ENCODE data around the gene MOCOS.

MOCOS gene

GRCh38 chr18:36189486-36189885 is 2.2 kb downstream of the MOCOS start:
- Histone ChIP-seq H3K4me1 (ENCODE audit: insufficient read depth, low read length) (peaks cover 6% of the 10 kb centered on the region), H3K27me3 (ENCODE audit: control insufficient read depth in 1 of 2, insufficient read depth in 2 of 2, low read length in 2 of 2) (no peaks in the 10 kb centered on the region)

GRCh38 chr18:36191286-36191685 is 4.0 kb downstream of the MOCOS start:
- no peaks in the 10 kb centered on the region for H3K9me3 ChIP-seq (ENCODE audit: low read length)
- no peak overlapping the region for H3K9ac ChIP-seq (ENCODE audit: low read length)
- no peaks in the 10 kb centered on the region for H3K36me3 ChIP-seq (ENCODE audit: insufficient read depth, low read length)
- no peak overlapping the region for H3K4me3 ChIP-seq (ENCODE audit: low read depth in 1 of 2, low read length in 2 of 2)
- H3K4me1 ChIP-seq (ENCODE audit: insufficient read depth, low read length): peaks cover 6% of the 10 kb centered on the region
- H3K27me3 ChIP-seq (ENCODE audit: control insufficient read depth in 1 of 2, insufficient read depth in 2 of 2, low read length in 2 of 2): no peaks in the 10 kb centered on the region
- H3K27ac ChIP-seq (ENCODE audit: low read depth, low read length): no peak overlapping the region

More at GRCh38 chr18:36189486-36189885, 2.2 kb downstream of the MOCOS start:
- Histone ChIP-seq H3K9ac (ENCODE audit: low read length) (no peak overlapping the region), H3K36me3 (ENCODE audit: insufficient read depth, low read length) (no peaks in the 10 kb centered on the region), H3K9me3 (ENCODE audit: low read length) (no peaks in the 10 kb centered on the region), H3K4me3 (ENCODE audit: low read depth in 1 of 2, low read length in 2 of 2) (no peak overlapping the region), H3K27ac (ENCODE audit: low read depth, low read length) (no peak overlapping the region)

- Histone ChIP-seq H3K27me3 (ENCODE audit: control insufficient read depth in 1 of 2, insufficient read depth in 2 of 2, low read length in 2 of 2) (no peaks in the 10 kb centered on the region), H3K4me3 (ENCODE audit: low read depth in 1 of 2, low read length in 2 of 2) (no peak overlapping the region), H3K9ac (ENCODE audit: low read length) (no peak overlapping the region), H3K27ac (ENCODE audit: low read depth, low read length) (no peak overlapping the region), H3K36me3 (ENCODE audit: insufficient read depth, low read length) (no peaks in the 10 kb centered on the region), H3K4me1 (ENCODE audit: insufficient read depth, low read length) (peaks cover 6% of the 10 kb centered on the region), H3K9me3 (ENCODE audit: low read length) (no peaks in the 10 kb centered on the region)
Measured at GRCh38 chr18:36191711-36192110, 4.4 kb downstream of the MOCOS start.

GRCh38 chr18:36194600-36195315 is 7.5 kb downstream of the MOCOS start:
- no peaks in the 10 kb centered on the region for H3K4me1 ChIP-seq (ENCODE audit: insufficient read depth, low read length)
- no peaks in the 10 kb centered on the region for H3K9me3 ChIP-seq (ENCODE audit: low read length)
- no peak overlapping the region for H3K9ac ChIP-seq (ENCODE audit: low read length)
- no peak overlapping the region for H3K27ac ChIP-seq (ENCODE audit: low read depth, low read length)
- no peaks in the 10 kb centered on the region for H3K27me3 ChIP-seq (ENCODE audit: control insufficient read depth in 1 of 2, insufficient read depth in 2 of 2, low read length in 2 of 2)
- no peak overlapping the region for H3K4me3 ChIP-seq (ENCODE audit: low read depth in 1 of 2, low read length in 2 of 2)
- H3K36me3 ChIP-seq (ENCODE audit: insufficient read depth, low read length): no peaks in the 10 kb centered on the region

- Histone ChIP-seq H3K9ac (ENCODE audit: low read length) (no peak overlapping the region), H3K27ac (ENCODE audit: low read depth, low read length) (no peak overlapping the region), H3K36me3 (ENCODE audit: insufficient read depth, low read length) (no peaks in the 10 kb centered on the region), H3K9me3 (ENCODE audit: low read length) (no peaks in the 10 kb centered on the region), H3K27me3 (ENCODE audit: control insufficient read depth in 1 of 2, insufficient read depth in 2 of 2, low read length in 2 of 2) (no peaks in the 10 kb centered on the region), H3K4me3 (ENCODE audit: low read depth in 1 of 2, low read length in 2 of 2) (no peak overlapping the region), H3K4me1 (ENCODE audit: insufficient read depth, low read length) (no peaks in the 10 kb centered on the region)
Measured at GRCh38 chr18:36195427-36196122, 8.3 kb downstream of the MOCOS start.

GRCh38 chr18:36196238-36196995 is 9.1 kb downstream of the MOCOS start:
- H3K27ac ChIP-seq (ENCODE audit: low read depth, low read length): no peak overlapping the region
- H3K9me3 ChIP-seq (ENCODE audit: low read length): no peaks in the 10 kb centered on the region
- H3K27me3 ChIP-seq (ENCODE audit: control insufficient read depth in 1 of 2, insufficient read depth in 2 of 2, low read length in 2 of 2): no peaks in the 10 kb centered on the region
- no peak overlapping the region for H3K4me3 ChIP-seq (ENCODE audit: low read depth in 1 of 2, low read length in 2 of 2)
- H3K4me1 ChIP-seq (ENCODE audit: insufficient read depth, low read length): no peaks in the 10 kb centered on the region
- no peaks in the 10 kb centered on the region for H3K36me3 ChIP-seq (ENCODE audit: insufficient read depth, low read length)
- H3K9ac ChIP-seq (ENCODE audit: low read length): no peak overlapping the region

- H3K36me3 ChIP-seq (ENCODE audit: insufficient read depth, low read length): no peaks in the 10 kb centered on the region
- no peaks in the 10 kb centered on the region for H3K9me3 ChIP-seq (ENCODE audit: low read length)
- no peaks in the 10 kb centered on the region for H3K4me1 ChIP-seq (ENCODE audit: insufficient read depth, low read length)
- H3K27me3 ChIP-seq (ENCODE audit: control insufficient read depth in 1 of 2, insufficient read depth in 2 of 2, low read length in 2 of 2): no peaks in the 10 kb centered on the region
- no peak overlapping the region for H3K9ac ChIP-seq (ENCODE audit: low read length)
- H3K4me3 ChIP-seq (ENCODE audit: low read depth in 1 of 2, low read length in 2 of 2): no peak overlapping the region
- no peak overlapping the region for H3K27ac ChIP-seq (ENCODE audit: low read depth, low read length)
Measured at GRCh38 chr18:36197511-36198166, 10.3 kb downstream of the MOCOS start.

- Histone ChIP-seq H3K9me3 (ENCODE audit: low read length) (no peaks in the 10 kb centered on the region), H3K4me3 (ENCODE audit: low read depth in 1 of 2, low read length in 2 of 2) (no peak overlapping the region), H3K36me3 (ENCODE audit: insufficient read depth, low read length) (no peaks in the 10 kb centered on the region), H3K27me3 (ENCODE audit: control insufficient read depth in 1 of 2, insufficient read depth in 2 of 2, low read length in 2 of 2) (no peaks in the 10 kb centered on the region), H3K27ac (ENCODE audit: low read depth, low read length) (no peak overlapping the region), H3K9ac (ENCODE audit: low read length) (no peak overlapping the region), H3K4me1 (ENCODE audit: insufficient read depth, low read length) (no peaks in the 10 kb centered on the region)
Measured at GRCh38 chr18:36199691-36200295, 12.5 kb downstream of the MOCOS start.

- no peaks in the 10 kb centered on the region for H3K4me1 ChIP-seq (ENCODE audit: insufficient read depth, low read length)
- H3K27me3 ChIP-seq (ENCODE audit: control insufficient read depth in 1 of 2, insufficient read depth in 2 of 2, low read length in 2 of 2): no peaks in the 10 kb centered on the region
- no peaks in the 10 kb centered on the region for H3K9me3 ChIP-seq (ENCODE audit: low read length)
- no peaks in the 10 kb centered on the region for H3K36me3 ChIP-seq (ENCODE audit: insufficient read depth, low read length)
- H3K9ac ChIP-seq (ENCODE audit: low read length): no peak overlapping the region
- H3K27ac ChIP-seq (ENCODE audit: low read depth, low read length): no peak overlapping the region
- H3K4me3 ChIP-seq (ENCODE audit: low read depth in 1 of 2, low read length in 2 of 2): no peak overlapping the region
Measured at GRCh38 chr18:36200354-36200771, 13.1 kb downstream of the MOCOS start.

- Histone ChIP-seq H3K9me3 (ENCODE audit: low read length) (no peaks in the 10 kb centered on the region), H3K9ac (ENCODE audit: low read length) (no peak overlapping the region), H3K4me1 (ENCODE audit: insufficient read depth, low read length) (no peaks in the 10 kb centered on the region), H3K27me3 (ENCODE audit: control insufficient read depth in 1 of 2, insufficient read depth in 2 of 2, low read length in 2 of 2) (no peaks in the 10 kb centered on the region), H3K27ac (ENCODE audit: low read depth, low read length) (no peak overlapping the region), H3K36me3 (ENCODE audit: insufficient read depth, low read length) (no peaks in the 10 kb centered on the region), H3K4me3 (ENCODE audit: low read depth in 1 of 2, low read length in 2 of 2) (no peak overlapping the region)
Measured at GRCh38 chr18:36201765-36202164, 14.5 kb downstream of the MOCOS start.
